Measurements from ENCODE around the gene LBP.
"Not testable (repeated sequence)": the region's sequence is repeated elsewhere in the genome, so short reads cannot be mapped to it uniquely, and the experiment has no call there.

LBP gene

GRCh38 chr20:38404016-38404415 is 57.7 kb downstream of the LBP start:
- no peak overlapping the region for H3K4me3 ChIP-seq (ENCODE audit: severe bottlenecking)
- H3K27ac ChIP-seq (ENCODE audit: poor library complexity, severe bottlenecking): no peak overlapping the region
- H3K9me3 ChIP-seq (ENCODE audit: severe bottlenecking): no peaks in the 10 kb centered on the region
- DNase-seq (ENCODE audit: low spot score): no peak
- H3K4me1 ChIP-seq (ENCODE audit: insufficient read depth, poor library complexity, severe bottlenecking): no peaks in the 10 kb centered on the region
- no peak for TF ChIP-seq CTCF (IDR thresholded peaks at IDR 0.05; ENCODE audit: poor library complexity, severe bottlenecking)
- no peak for ATAC-seq (ENCODE audit: low read depth)
- no peaks in the 10 kb centered on the region for H3K27me3 ChIP-seq (ENCODE audit: insufficient read depth, poor library complexity, severe bottlenecking)
- H3K36me3 ChIP-seq (ENCODE audit: low read depth): no peaks in the 10 kb centered on the region

- Histone ChIP-seq H3K27me3 (ENCODE audit: insufficient read depth, poor library complexity, severe bottlenecking) (no peaks in the 10 kb centered on the region), H3K4me1 (ENCODE audit: insufficient read depth, poor library complexity, severe bottlenecking) (no peaks in the 10 kb centered on the region), H3K27ac (ENCODE audit: poor library complexity, severe bottlenecking) (no peak overlapping the region), H3K36me3 (ENCODE audit: low read depth) (no peaks in the 10 kb centered on the region), H3K9me3 (ENCODE audit: severe bottlenecking) (no peaks in the 10 kb centered on the region), H3K4me3 (ENCODE audit: severe bottlenecking) (no peak overlapping the region)
- ATAC-seq (ENCODE audit: low read depth): no peak
- no peak for TF ChIP-seq CTCF (IDR thresholded peaks at IDR 0.05; ENCODE audit: poor library complexity, severe bottlenecking)
- no peak for DNase-seq (ENCODE audit: low spot score)
Measured at GRCh38 chr20:38405132-38405531, 58.9 kb downstream of the LBP start.

GRCh38 chr20:38406476-38406875 is 60.2 kb downstream of the LBP start:
- H3K36me3 ChIP-seq (ENCODE audit: low read depth): no peaks in the 10 kb centered on the region

GRCh38 chr20:38407321-38407720 is 61.0 kb downstream of the LBP start:
- Histone ChIP-seq H3K4me3 (ENCODE audit: severe bottlenecking) (no peak overlapping the region), H3K27ac (ENCODE audit: poor library complexity, severe bottlenecking) (no peak overlapping the region), H3K27me3 (ENCODE audit: insufficient read depth, poor library complexity, severe bottlenecking) (no peaks in the 10 kb centered on the region), H3K9me3 (ENCODE audit: severe bottlenecking) (no peaks in the 10 kb centered on the region), H3K4me1 (ENCODE audit: insufficient read depth, poor library complexity, severe bottlenecking) (no peaks in the 10 kb centered on the region), H3K36me3 (ENCODE audit: low read depth) (peaks cover 3% of the 10 kb centered on the region; the same call in 1 of the 2 replicates)
- ATAC-seq (ENCODE audit: low read depth): no peak
- DNase-seq (ENCODE audit: low spot score): no peak
- no peak for TF ChIP-seq CTCF (IDR thresholded peaks at IDR 0.05; ENCODE audit: poor library complexity, severe bottlenecking)

More at GRCh38 chr20:38406476-38406875, 60.2 kb downstream of the LBP start:
- H3K4me3 ChIP-seq (ENCODE audit: severe bottlenecking): no peak overlapping the region
- no peak overlapping the region for H3K27ac ChIP-seq (ENCODE audit: poor library complexity, severe bottlenecking)
- ATAC-seq (ENCODE audit: low read depth): no peak
- H3K27me3 ChIP-seq (ENCODE audit: insufficient read depth, poor library complexity, severe bottlenecking): no peaks in the 10 kb centered on the region
- no peaks in the 10 kb centered on the region for H3K4me1 ChIP-seq (ENCODE audit: insufficient read depth, poor library complexity, severe bottlenecking)
- DNase-seq (ENCODE audit: low spot score): no peak
- TF ChIP-seq CTCF (IDR thresholded peaks at IDR 0.05; ENCODE audit: poor library complexity, severe bottlenecking): no peak
- H3K9me3 ChIP-seq (ENCODE audit: severe bottlenecking): no peaks in the 10 kb centered on the region

GRCh38 chr20:38407822-38408221 is 61.5 kb downstream of the LBP start:
- H3K27me3 ChIP-seq (ENCODE audit: insufficient read depth, poor library complexity, severe bottlenecking); H3K27ac ChIP-seq (ENCODE audit: poor library complexity, severe bottlenecking); H3K36me3 ChIP-seq (ENCODE audit: low read depth); DNase-seq (ENCODE audit: low spot score); H3K9me3 ChIP-seq (ENCODE audit: severe bottlenecking); ATAC-seq (ENCODE audit: low read depth); H3K4me1 ChIP-seq (ENCODE audit: insufficient read depth, poor library complexity, severe bottlenecking); H3K4me3 ChIP-seq (ENCODE audit: severe bottlenecking): not testable (repeated sequence)
